IPS DF 4.7 (cell line): ENCODE results near the gene LCOR.

Experiments
- DNase-seq: peaks from one replicate; pipeline ENCODE4 v3.0.0-alpha.2; 2013; ENCODE audit warnings: low spot score; ENCODE audit errors: extremely low read depth

The LCOR gene

DNA sequence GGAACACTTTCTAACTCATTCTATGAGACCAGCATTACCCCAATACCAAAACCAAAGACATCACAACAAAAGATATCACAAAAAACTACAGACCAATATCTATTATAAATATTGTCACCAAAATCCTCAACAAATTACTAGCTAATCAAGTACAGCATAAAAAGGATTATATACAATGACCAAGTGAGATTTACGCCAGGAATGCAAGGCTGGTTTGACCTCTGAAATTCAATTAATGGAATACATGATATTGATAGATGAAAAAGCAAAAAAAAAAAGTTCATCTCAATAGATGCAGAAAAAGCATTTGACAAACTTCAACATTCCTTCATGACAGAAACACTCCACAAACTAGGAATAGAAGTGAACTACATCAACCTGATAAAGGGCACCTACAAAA, 175.3 kb downstream of the LCOR start:
- DNase-seq, result no peak

DNA sequence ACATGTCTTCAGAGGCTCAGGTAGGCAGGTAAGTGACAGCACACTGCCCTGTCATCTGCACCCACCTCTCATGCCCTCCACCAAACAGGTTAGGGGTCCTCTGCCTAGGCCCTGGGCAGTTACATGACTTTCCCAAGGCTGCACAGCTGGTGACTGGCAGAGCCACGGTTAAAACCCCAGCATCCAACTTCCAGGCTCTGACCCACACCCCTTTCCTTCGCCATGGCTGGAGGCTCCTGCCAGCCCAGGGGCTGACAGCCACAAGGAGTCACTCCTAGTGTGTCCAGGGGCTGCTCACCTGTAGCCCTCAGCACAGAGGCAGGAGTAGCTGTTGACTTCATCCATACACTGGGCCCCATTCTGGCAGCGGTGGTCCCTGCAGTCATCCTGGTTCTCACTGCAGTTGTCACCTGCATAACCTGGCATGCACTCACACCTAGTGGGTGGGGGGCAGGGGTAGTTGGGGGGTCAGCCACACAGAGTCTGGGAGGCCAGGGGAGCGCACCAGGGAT, 178.7 kb downstream of the LCOR start:
- DNase-seq, result no peak

DNA sequence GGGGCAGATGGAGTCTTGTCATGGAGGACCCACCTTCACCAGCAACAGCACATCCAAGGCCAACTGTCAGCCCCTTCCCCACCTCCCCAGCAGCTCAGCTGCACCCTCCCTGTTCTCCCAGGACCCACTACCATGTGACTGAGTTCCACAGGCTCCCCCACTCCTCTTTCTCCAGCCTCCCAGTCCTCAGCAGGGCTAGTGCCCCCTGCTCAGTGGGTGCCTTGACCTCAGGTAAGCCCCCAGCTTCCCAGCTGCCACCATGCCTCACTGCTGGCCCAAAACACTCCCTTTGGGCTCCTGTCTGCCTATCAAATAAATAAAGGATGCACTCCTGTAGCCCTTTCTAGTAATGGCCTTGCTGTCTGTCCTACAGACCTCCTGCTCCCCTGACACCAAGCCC, 179.3 kb downstream of the LCOR start:
- no peak for DNase-seq

DNA sequence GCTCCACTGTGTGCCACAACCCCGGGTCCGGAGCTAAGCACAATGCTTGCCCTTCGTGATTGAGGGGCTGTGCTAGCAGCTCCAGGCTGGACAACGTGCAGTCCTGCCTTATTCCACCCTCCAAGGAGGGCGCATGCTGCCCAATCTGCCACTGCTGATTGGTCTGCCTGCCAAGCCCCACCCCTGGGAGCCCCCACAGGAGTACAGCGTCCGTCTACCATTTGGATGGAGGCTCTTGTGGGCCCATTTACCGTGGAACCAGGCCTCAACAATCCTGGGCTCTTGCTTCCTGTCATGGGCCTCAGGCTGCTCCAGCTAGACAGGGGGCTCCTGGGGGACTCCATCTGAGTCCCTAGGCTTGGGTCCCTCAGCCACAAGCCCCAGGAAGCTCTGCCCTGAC, 180.4 kb downstream of the LCOR start:
- DNase-seq, result no peak

DNA sequence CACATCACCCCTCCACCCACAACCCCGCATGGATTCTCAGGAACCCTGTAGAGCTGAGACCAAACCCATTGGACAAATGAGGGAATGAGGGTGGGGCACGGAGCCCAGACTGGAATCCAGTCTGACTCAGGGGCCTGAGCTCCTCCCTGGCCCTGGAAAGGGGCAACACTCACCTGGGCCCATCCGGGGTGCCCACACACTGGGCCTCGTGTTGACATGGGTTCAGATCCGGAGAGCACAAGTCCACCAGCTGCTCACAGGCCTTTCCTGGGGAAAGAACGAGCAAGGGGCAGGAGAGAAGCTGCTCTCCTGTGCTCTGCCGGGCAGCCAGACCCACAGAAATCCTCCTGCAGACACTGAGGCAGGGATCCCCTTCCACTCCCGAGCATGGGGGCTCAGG, 181.5 kb downstream of the LCOR start:
- no peak for DNase-seq

DNA sequence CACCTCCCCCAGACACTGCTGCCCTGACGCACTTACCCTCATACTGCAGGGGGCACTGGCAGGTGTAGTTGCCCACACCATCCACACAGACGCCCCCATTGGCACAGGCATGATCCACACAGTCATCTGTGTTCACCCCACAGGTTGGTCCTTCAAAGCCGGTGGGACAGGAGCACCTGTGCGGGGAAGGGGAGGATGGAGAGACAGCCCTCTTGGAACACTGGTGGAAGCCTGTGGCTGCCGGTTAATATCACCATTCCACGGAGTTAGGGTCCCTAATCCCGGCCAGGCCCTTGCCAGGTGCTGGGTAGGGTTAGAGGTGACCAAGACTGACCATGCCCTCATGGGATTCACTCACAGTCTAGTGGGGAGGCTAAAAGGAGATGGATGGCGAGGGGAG, 181.9 kb downstream of the LCOR start:
- no peak for DNase-seq

DNA sequence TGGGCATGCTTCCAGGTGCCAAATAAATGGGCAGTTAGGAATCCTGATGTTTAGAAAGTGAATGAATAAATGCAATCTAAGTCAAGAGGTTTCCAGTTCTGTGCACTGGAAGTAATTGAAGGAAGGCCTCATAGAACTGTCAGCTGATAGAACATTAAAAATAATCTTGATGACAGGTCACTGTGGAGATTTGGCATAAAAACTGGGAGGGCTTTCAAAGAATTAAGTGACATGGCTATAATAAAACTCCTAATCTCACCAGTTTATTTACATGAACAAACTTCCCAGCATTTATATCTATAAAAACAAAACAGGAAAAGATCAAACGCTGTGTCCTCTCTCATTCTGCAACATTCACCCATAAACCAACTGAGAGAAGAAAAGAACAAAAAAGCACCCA, 183.1 kb downstream of the LCOR start:
- DNase-seq, result no peak

DNA sequence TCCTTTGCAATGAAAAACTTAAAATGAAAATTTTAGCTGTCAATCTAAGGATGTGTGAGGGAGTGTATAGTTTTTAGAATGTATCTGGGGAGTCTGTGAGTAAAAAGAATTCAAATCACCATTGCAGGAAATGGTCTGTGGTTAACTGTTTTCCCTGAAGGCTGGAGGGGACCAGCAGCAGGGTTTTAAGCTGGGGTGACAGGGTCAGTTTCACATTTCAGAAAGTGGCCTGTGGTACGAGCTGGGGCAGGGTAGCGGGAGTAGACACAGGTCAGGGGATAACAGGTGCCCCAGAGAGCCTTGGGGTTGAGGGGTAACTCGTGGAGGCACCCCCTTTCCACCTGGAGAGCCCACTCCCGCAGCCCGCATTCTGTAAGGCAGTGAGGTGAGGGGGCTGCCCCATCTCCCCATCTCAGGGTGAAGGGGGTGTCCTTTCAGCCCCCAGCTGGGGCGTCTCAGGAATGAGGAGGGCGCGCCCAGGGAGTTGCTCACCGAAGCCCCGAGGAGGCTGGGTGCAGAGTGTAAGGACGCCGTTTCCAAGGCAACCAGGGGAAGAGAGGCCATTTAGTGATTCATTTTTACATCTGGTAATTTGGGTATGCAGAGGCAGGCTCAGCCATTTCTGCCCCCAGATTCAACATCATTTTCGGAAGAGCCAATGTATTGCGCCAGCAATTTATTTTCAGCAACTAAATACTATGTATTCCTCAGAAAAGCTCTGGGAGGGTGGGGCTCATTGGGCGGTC, 184.8 kb downstream of the LCOR start:
- no peak for DNase-seq

DNA sequence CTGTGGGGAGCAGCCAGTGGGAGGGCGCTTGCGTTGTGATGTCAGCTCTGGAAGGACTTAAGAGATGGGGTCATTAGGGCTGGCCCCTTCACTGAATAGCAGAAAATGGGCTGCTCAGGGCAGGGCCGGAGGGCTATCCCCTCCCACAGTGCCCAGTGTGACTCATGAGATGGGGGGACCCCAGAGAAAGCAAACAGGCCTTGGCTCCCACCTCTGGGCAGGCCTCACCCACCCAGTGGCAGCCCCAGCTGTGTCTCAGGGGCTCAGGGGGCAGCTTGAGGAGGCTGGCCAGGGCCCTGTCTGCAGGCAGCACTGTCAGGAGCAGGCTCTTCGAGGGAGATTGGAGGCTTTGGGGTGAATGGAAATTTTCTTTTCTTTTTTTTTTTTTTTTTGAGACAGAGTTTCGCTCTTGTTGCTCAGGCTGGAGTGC, 185.4 kb downstream of the LCOR start:
- DNase-seq, result no peak

DNA sequence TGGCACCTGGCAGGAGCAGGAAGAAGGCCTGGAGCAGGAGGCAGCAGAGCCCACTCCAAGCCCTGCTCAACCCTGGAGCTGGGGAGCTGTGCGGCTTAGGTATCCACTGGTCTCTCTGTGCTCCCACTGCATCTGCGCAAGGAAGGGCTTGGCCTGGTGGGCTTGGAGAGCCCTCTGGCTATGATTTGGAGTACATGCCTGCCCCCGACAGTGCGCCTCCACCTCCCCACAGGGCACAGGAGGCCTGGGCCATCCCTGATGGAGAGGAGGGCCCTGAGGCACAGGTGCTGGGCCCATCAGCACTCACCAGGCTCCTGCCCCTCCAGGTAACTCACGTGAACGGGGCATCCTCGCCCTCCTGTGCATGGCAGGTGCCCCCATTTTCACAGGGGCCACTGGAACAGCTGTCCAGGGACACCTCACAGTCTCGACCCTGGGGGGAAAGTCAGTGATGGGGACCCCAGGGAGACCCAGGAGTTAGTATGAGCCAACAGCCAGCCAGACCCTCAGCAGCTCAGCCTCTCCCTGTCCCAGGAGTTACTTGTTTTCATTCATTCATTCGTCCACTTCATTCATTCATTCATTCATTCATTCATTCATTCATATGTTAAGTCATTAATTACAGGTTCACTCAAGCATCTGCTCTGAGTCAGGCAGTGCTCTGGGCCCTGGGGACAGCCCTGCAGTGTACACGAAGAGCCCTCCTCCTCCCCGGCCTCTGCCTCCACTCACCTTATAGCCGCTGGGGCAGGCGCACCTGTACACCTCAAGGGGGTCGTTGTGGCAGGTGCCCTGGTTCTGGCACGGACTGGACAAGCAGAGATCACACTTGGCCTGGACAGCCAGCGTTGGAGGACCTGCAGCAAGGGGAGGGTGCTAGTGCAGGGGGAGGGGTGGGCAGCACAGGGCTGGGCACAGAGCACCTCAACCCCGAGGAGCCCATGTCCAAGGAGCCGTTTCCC, 186.4 kb downstream of the LCOR start:
- no peak for DNase-seq

DNA sequence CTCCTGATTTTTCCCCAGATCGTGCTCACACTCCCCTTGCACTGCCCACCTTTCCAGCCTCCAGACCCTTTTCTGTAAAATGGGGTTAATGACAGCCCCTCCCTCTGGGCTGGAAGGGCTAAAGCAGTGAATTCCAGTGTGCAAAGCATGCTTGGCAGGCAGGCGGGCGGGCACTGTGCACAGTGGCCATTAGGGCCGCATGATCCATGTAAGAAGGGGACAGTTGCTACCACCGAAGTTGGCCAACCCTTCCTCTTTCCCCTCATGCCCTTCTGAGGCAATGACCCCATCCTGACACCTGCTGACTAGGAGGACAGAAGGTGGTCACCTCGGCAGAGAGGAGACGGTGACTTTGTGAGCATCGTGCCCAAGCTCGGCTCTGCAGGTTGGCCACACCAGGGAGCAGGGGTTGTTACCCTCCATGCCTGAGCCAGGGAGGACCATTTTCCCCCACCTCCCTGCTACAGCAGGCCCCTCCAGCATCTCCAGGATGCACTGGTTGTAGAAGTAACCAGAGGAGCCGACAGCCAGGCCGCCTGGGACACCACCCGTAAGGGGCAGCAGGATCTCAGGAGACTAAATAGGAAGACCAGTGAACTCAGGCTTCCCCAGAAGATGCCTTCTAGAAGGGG, 187.2 kb downstream of the LCOR start:
- DNase-seq, result no peak

DNA sequence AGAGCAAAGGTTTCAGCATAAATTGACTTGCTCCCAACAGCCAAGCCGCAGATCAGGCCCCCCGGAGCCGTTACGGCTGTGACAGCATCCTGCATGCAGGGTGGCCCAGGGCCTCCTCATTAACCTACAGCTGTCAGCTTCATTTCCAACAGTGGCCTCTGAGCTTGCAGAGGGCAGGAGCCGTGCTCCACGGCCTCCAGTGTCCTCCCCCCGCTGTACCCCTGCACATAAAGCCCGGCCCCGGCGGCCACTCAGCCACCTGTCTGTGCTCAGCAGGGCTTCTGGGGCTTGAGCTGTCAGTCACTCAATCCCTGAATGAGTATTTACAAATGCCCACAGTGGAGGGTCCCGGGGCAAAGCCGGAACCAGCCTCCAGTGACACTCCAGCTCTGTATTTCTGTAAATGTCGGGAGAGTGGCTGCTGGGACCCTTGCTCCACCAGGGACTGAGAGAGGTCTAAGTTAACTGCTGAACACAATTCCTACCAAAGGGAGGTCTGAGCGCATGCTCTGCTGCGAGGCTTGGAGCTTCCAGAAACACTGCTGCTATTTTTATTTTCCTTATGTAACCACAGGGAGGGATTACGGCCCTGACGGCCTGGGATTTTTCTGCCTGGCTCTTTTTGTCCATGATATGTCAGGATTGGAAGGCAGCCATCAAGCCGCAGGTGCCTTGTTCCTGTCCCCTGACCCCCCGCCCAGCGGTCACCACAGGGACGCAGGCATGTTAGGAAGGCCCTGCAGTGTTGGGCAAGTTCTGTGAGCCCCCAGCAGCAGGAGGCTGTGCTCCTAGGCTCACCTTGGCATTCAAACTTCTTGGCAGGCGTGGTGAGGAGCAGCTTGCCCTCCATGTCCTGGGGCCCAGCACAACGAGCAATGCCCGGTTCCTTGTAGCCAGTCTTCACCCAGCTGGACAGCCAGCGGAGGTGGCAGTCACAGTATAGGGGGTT, 188.6 kb downstream of the LCOR start:
- DNase-seq, result no peak

DNA sequence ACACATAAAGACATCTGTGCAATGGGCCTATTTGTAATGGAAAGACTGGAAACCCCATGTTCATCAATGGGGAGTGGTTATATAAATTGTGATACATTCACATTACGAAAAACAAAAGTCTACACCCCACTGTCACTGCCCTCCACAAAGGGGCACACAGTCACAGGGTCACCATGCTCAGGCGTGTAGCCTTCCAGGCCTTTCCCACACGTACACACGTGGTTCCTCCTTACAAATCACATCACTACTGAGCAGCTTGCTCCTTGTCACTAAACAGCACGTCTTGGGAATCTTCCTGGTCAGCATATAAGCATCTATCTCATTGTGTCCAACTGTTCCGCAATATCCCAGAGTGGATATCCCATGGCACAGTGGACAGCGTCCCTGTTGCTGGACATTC, 190.5 kb downstream of the LCOR start:
- DNase-seq, result no peak

DNA sequence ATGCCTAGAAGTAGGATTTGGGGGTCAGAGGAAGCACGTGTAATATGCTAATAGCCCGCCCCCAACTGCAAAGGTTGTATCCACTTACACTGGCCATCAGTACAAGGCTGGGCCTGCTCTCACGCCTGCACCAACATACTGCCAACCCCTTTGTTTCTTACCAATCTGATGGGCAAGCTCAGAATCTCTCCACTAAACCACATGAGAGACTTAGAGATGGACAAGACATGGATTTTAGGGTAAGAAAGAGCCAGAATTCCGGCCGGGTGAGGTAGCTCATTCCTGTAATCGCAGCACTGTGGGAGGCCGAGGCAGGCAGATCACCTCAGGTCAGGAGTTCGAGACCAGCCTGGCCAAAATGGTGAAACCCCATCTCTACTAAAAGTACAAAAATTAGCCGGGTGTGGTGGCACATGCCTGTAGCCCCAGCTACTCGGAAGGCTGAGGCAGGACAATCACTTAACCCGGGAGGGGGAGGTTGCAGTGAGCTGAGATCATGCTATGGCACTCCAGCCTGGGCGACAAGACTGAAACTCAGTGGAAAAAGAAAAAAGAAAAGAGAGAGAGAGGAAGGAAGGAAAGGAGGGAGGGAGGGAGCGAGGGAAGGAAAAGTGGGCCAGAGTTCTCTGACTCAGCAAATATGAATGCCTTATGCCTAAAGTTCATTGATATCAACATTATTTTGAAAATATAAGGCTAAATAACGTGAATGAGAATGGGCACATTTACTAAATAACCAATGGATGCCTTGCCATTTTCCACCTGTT, 191.5 kb downstream of the LCOR start:
- DNase-seq, result no peak

DNA sequence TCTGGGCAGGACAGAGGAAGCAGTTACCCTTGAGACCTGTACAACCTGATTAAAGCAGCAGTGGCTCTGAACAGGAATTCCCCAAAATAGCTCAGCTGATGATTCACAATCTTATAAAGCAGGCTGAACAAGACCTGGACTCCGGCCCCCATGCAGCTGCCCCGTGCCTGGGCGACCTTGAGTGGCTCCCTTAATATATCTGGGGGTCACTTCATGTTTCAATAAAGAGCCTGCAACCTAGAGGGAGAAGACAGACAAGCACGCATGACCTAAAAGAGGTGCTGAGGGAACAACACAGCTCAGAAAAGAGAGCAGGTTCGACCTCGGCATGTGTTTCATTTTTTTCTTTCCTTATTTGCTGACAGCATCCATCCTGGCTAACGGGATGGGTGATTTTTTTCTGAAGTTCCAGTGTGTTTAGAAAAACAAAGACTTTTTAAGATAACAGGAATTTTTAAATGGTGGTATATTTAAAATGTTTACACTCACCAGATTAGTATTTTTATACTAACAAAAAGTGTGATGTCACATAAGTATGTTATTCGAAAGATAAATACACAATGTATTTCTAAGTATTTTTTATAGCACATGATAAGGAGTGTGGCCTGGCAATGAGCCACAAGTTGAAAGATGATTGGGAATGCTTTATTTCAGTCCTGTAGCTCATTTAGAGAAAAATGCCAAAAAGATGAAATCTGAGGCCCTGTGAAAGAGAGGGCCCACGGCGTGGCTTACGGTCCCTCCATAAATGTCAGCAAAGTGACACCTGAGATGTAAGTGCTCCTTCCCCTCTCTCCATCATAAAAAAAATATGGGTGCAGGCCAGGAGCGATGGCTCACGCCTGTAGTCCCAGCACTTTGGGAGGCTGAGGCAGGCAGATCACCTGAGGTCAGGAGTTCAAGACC, 192.3 kb downstream of the LCOR start:
- no peak for DNase-seq

DNA sequence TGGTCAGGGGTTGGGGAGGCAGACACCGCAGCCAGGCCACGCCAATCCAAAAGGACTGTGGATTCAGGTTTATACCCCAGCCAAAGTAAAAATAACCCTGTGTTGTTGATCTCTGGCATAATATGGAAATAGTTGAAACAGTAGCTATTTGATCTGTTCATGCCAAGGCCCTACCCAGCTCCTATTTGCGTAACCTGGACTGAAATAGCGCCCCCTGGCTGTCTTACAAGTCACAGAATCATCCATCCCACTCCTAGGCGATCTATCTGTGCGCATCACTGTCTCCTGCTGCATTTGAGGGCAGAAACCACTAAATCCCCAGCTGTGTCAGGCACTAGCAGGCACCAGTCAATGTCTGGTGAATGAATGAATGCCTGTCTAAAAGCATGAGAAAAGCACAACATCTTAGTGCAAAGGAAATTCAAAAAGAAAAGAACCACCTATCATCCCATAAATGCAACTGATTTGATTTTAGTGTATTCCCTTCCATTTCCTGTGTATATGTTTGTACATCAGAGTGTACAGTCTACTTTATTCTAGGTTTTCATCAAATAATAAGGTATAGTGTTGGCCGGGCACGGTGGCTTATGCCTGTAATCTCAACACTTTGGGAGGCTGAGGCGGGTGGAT, 193.6 kb downstream of the LCOR start:
- no peak for DNase-seq

DNA sequence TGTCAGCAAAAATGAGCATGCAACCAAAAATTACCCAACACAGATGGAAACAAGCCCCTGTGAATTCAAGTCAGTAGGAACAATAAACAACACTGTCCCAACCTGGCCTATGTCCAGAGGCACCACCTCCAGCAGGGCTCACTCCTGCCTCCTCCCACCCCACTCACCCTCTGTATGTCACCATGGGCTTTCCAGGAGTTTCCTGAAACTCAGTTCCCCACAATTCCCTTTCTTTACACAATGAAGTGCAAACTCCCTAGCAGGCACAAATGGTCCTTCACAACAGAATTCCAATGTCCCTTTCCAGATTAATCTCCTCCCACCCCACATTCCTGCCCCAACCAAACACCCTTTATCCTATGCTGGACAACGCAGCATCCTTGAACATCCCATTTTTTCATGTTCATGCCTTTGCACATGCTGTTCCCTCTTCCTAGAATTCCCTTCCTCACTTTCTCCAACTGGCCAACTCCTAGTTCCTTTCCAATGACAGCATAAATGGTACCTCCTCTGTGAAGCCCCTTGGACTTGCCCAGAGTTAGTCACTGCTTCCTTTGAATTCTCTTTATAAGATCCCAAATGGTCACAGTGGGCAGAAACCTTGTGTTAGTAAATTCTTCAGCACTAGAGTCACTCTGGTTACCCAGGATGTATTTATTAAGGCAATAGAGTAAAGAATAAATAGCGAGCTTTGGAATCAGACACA, 196.2 kb downstream of the LCOR start:
- no peak for DNase-seq

DNA sequence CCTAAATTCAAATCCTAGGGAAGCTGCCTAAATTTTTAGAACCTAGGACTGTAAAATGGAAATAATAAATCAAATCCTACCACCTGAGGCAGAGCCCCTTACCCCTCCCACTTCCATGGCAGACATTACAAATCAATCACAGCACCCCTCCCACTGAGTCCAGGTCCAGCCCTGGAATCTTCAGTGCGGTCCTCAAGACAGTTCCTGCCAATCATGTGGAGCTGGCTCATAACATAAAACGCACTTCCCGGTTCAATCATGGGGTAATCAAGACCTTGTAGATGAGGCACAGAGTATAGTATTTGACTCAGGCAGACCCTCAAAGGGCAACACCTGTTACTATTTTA, 196.7 kb downstream of the LCOR start:
- no peak for DNase-seq
